Aorta (tissue), 5 donors: ENCODE data around the gene C4orf36. TPM values are rescaled to one million over a fixed set of nuclear protein-coding genes. Genes with fewer than 3 reads are reported as not detected.

Experiments used
- ATAC-seq: fragments of 200-7000 bp; cut with Tn5 transposase; one replicate; pipeline ENCODE4 v1.9.1; 2022; ENCODE audit warnings: moderate library complexity; ENCODE audit not compliant: low FRiP score
- DNase-seq, 2 donors: peaks; one replicate each; pipeline ENCODE4 v3.0.0-alpha.2; 2020
- H3K27ac ChIP-seq, 2 donors: one replicate each; pipeline ENCODE4 v1.5.1; 2013; ENCODE audit warnings: low read length in 2 of 2, mild to moderate bottlenecking in 2 of 2, moderate library complexity in 2 of 2, control low read depth in 1 of 2, inconsistent platforms in 1 of 2, low read depth in 1 of 2
- H3K27me3 ChIP-seq, 2 donors: one replicate each; pipeline ENCODE4 v1.6.1; 2013; ENCODE audit warnings: control low read depth in 1 of 2, low read length in 1 of 2, mild to moderate bottlenecking in 1 of 2, moderate library complexity in 1 of 2; ENCODE audit not compliant: insufficient read depth in 2 of 2, control insufficient read depth in 1 of 2
- H3K36me3 ChIP-seq, 2 donors: one replicate each; pipeline ENCODE4 v1.6.1; 2013; ENCODE audit warnings: control low read depth in 1 of 2, low read length in 1 of 2, mild to moderate bottlenecking in 1 of 2; ENCODE audit not compliant: insufficient read depth in 2 of 2, control insufficient read depth in 1 of 2
- H3K4me1 ChIP-seq, 2 donors: one replicate each; pipeline ENCODE4 v1.6.1; 2013; ENCODE audit warnings: low read length in 2 of 2, control low read depth in 1 of 2, mild to moderate bottlenecking in 1 of 2, moderate library complexity in 1 of 2; ENCODE audit not compliant: insufficient read depth in 2 of 2, control insufficient read depth in 1 of 2
- H3K4me3 ChIP-seq, 2 donors: one replicate each; pipeline ENCODE4 v1.5.1; 2013; ENCODE audit warnings: low read length in 2 of 2, control low read depth in 1 of 2, mild to moderate bottlenecking in 1 of 2
- H3K9me3 ChIP-seq: one replicate; pipeline ENCODE4 v1.6.1; 2013; ENCODE audit warnings: mild to moderate bottlenecking, low read length; ENCODE audit not compliant: control insufficient read depth
- WGBS, 2 donors: extraction: QIAGEN DNeasy Blood & Tissue Kit; methylation state at CpG; one replicate each; pipeline ENCODE4 v1.1.7; 2013; 5-methylcytosine and 5-hydroxymethylcytosine counted together
- intact Hi-C, 2 donors: fragments of 100-400 bp; cut with DNase I; formaldehyde crosslinking; loops; one replicate each; pipeline versions ENCODE4 v1.14.2 to v1.15.0; 2022
- polyA plus RNA-seq, 2 donors: library from polyadenylated mRNA; stranded (reverse); fragments of 200-250 nt; gene quantifications; one replicate each; pipeline ENCODE4 v1.2.3, GENCODE V29; 2013
- total RNA-seq, 2 donors: library from RNA; stranded (reverse); fragmentation: NEBNext Ultra II Directional; extraction: Animal tissue kit (Norgen Biotek cat#: 25700); gene quantifications; one replicate each; pipeline ENCODE4 v1.2.1, GENCODE V29; 2021
- donor health status: healthy with polysubstance abuse.
- donor health status: Bipolar disorder and iron deficiency.
- donor health status: DM: no; HTN: no; CAD: no.
- donor health status: DM: no; HTN: no; CAD: no.
- donor health status: DM: yes; HTN: yes; CAD: no.

The C4orf36 gene
- total and polyA plus RNA-seq, 4 donors = 0.36 to 1.2 TPM; not detected in 2

DNA sequence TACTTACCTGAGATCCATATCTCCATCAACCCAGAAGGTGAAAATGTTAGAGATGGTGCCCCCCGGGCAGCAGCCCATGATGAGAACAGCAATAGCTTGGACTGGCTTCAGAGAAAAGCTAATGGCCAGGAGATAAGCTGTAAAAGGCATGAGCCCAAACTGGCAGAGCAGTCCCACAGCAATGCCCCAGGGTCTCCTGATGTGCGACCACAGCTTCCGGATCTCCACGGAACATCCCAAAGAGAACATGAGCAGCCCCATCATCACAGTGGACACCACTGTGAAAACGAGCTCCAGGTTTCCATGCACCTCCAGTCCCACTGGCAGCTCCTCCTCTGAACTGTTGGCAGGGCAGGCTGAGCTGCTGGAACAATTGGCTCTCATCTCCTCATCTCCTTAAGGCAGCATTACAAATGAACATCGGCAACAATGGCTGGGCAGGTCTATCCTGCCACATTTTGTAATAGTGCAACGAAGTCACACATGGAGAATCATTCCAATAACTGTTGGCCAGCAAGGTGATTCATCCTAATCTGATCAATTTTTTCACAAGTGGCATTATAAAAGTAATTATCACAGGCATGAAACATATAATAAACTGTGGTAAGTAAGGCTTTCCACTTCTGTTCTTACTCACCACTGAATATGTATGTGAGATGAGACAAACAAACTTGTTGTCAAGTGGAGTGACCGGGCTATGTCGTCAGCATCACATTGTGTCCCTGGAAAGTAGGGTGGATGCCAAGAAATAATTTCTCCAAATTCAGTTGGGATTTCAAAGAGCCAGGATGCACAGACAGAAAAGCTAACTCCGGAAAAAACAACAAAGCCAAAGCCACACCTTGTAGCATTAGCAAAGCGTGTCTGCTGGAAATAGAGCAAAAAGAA, 43.2 kb downstream of the C4orf36 start, which contains the start of gene SLC10A6:
SLC10A6 (minus strand) TSS at position 653 of the 888 bp plus-strand sequence; CDS start at position 384, 269 bp downstream.
- intact Hi-C loops = no loop called here
- no peak within 1 kb of the TSS for H3K4me3 ChIP-seq
- no peaks in the 10 kb centered on the region for H3K27me3 ChIP-seq
- H3K4me1 ChIP-seq = no peaks in the 10 kb centered on the region
- WGBS, 2 donors = 44 to 47% methylated on average over 11 of the region's 11 CpGs
- no peak for DNase-seq
- peaks cover 2% of the 10 kb centered on the region for H3K9me3 ChIP-seq
- H3K27ac ChIP-seq = no peak within 1 kb of the TSS
- H3K36me3 ChIP-seq = no peaks in the 10 kb centered on the region
- ATAC-seq = peak; percentile 37

DNA sequence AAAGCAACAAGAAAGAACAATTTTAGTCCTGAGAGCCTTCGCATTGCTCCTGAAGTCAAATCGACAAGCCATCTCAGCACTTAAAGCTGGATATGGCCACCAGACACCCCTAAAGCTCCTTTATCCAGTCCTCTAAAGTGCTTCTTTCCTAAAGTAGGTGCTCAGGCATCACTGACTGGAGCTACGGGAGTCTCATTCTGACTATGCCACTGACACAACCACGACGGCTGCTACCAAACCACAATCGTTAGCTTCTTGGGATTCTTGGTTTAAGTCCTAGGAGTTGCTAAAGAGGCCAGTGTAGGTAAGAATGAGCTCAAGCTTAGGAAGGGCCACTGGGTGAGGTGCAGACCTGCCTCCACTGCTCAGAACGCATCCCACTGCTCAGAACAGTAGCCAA, 44.1 kb downstream of the C4orf36 start:
- H3K27me3 ChIP-seq = no peaks in the 10 kb centered on the region
- intact Hi-C loops = no loop called here
- H3K4me3 ChIP-seq = no peak overlapping the region
- H3K9me3 ChIP-seq = peaks cover 2% of the 10 kb centered on the region
- WGBS, 2 donors = 74 to 80% methylated on average over 7 of the region's 7 CpGs
- H3K36me3 ChIP-seq = no peaks in the 10 kb centered on the region
- no peak overlapping the region for H3K27ac ChIP-seq
- ATAC-seq (no peak), DNase-seq (no peak)
- H3K4me1 ChIP-seq = no peaks in the 10 kb centered on the region

DNA sequence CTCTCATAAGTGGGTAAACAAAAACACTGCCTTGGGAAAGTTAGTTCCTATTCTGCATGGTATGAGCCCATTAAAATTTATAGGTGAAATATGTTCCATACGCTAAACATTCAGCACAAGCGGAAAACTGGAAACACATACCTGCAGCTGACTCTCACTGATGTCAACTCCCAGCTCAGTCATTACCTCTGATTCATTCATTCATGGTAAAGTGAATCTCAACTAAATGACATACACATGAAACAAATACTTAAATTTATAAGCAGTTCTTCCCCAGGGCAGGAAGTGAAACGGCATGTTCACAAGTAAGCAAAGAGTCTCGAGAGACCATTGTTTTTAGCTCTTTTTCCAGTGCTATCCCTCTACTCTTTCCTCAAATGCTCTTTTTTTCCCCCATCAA, 44.7 kb downstream of the C4orf36 start:
- ATAC-seq = no peak
- H3K4me1 ChIP-seq = no peaks in the 10 kb centered on the region
- H3K27me3 ChIP-seq = no peaks in the 10 kb centered on the region
- H3K27ac ChIP-seq = no peak overlapping the region
- no peak for DNase-seq
- H3K4me3 ChIP-seq = no peak overlapping the region
- H3K9me3 ChIP-seq = peaks cover 2% of the 10 kb centered on the region
- no peaks in the 10 kb centered on the region for H3K36me3 ChIP-seq
- intact Hi-C loops = no loop called here
- 89% methylated on average over 4 of the region's 4 CpGs for WGBS, 2 donors

DNA sequence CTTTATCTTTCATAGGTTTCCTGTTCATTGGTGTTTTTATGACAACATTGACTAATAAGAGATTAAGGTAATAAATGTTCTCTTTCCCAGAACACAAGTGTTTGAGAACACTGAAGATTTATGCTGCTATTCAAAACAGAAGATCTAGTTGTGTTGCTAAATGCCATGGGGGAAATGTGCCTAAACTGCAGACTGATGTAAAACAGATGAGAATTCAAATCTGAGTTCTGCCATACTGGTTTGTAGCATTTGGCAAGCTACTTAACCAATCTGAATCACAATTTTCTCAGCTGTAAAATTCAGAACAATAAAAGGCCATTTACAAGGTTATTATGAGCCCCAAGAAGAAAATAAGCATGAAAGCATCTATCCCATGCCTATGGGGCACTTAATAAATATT, 45.3 kb downstream of the C4orf36 start:
- ATAC-seq (no peak), DNase-seq (no peak)
- no peaks in the 10 kb centered on the region for H3K36me3 ChIP-seq
- H3K27ac ChIP-seq = no peak overlapping the region
- peaks cover 2% of the 10 kb centered on the region for H3K9me3 ChIP-seq
- intact Hi-C loops = no loop called here
- H3K4me3 ChIP-seq = no peak overlapping the region
- H3K27me3 ChIP-seq = no peaks in the 10 kb centered on the region
- H3K4me1 ChIP-seq = no peaks in the 10 kb centered on the region

DNA sequence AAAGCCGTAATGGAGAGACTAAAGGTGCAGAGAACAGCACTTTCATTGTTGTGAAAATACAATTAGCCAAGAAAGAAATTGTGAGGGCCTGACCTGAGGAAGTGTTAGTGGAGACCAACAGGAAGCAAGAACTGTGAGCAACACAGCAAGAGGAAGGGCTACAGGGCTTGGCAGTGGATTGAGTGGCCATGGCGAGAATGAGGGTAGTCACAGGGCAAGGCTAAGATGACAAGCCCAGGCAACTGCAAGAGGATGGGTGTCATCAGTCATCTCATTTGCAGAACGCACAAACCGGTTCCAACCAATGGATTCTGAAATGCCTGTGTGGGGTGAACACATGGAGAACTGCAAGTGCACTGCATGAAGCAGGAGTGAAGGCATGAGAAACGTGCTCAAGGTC, 46.6 kb downstream of the C4orf36 start:
- H3K27me3 ChIP-seq = no peaks in the 10 kb centered on the region
- intact Hi-C loops = no loop called here
- peaks cover 2% of the 10 kb centered on the region for H3K9me3 ChIP-seq
- ATAC-seq (peak; percentile 27), DNase-seq (no peak)
- no peaks in the 10 kb centered on the region for H3K4me1 ChIP-seq
- H3K27ac ChIP-seq = no peak overlapping the region
- H3K4me3 ChIP-seq = no peak overlapping the region
- 90 to 94% methylated on average over 5 of the region's 5 CpGs for WGBS, 2 donors
- H3K36me3 ChIP-seq = no peaks in the 10 kb centered on the region

DNA sequence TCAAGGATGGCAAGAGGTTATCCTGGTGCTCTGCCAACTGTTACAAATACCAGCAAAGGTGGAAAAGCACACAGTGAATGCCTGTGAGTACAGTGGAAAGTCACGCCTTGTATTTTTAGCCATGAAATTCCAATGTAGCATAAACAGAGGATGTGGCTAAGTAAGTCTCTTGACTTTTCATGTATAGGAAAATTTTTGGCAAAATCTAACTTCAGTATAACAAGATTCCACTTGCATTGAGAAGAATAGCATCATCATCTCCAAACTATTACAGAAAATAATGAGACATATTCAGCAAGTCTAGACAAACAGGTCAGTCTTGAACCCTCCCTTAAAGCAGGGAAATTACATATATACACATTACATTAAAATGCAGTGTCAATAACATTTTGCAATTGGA, 50.9 kb downstream of the C4orf36 start:
- 86 to 91% methylated on average over 1 of the region's 1 CpG for WGBS, 2 donors
- H3K27ac ChIP-seq = no peak overlapping the region
- no peaks in the 10 kb centered on the region for H3K4me1 ChIP-seq
- no peaks in the 10 kb centered on the region for H3K36me3 ChIP-seq
- ATAC-seq (no peak), DNase-seq (no peak)
- H3K9me3 ChIP-seq = peaks cover 2% of the 10 kb centered on the region
- intact Hi-C loops = no loop called here
- H3K27me3 ChIP-seq = no peaks in the 10 kb centered on the region
- H3K4me3 ChIP-seq = no peak overlapping the region

DNA sequence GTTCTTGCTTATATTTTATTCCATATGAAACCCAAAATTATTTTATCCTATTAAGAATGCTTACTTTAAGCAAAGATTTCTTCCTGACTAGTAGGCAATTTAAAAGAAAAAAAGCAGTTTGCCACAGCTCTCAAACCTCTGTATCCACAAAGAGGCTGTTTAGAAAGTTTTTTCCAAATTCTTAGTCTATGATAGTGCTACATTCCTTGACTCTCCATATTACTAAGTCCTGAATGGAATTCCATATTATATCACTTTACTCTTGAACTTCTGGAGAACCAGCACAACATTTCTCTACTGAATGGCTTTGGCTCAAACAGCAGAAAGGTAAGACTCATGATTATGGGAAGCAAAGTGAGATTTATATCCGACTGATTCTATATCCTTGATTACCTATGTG, 51.4 kb downstream of the C4orf36 start:
- intact Hi-C loops = no loop called here
- Histone ChIP-seq H3K27me3 (no peaks in the 10 kb centered on the region), H3K36me3 (no peaks in the 10 kb centered on the region), H3K4me1 (no peaks in the 10 kb centered on the region), H3K4me3 (no peak overlapping the region), H3K9me3 (peaks cover 2% of the 10 kb centered on the region), H3K27ac (no peak overlapping the region)
- DNase-seq (no peak), ATAC-seq (no peak)
- 93 to 95% methylated on average over 1 of the region's 1 CpG for WGBS, 2 donors

DNA sequence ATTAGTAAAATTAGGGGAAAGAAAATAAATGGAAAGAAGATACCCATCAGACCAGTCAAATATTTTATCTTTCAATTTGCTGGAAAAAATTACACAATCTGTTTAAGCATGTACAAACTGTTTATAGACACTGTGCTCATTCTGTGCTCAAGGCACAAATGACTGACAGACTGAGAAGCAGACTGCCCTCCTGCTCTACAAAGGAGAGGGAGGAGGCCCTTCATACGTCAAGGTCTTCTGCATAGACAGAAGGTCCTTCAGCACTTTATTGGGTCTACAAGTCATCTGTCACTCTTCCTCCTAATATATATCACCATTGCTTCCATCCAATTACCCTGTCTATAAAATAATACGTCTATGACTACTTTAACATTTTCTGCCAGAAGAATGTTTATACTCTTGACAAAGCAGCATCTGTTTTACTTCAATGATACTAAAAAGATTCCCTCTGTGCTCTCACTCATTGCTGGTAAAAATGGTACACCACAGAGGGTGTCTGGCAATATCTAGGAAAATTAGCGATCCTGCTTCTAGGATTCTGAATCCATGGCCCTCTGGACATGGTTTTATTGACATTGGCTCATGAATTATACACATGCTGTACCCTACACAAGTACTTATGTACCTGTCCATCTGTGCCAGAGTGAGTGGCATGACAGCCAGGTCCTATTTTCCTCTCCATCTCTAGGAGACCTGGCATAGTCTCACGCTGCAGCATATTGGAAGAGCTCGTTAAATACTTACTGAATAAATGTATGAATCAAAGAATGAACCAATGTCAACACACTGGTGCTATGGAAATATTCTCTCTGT, 54.3 kb downstream of the C4orf36 start:
- no peaks in the 10 kb centered on the region for H3K4me1 ChIP-seq
- ATAC-seq (no peak), DNase-seq (no peak)
- H3K27ac ChIP-seq = no peak overlapping the region
- WGBS, 2 donors = 69 to 77% methylated on average over 5 of the region's 5 CpGs
- no peaks in the 10 kb centered on the region for H3K27me3 ChIP-seq
- H3K4me3 ChIP-seq = no peak overlapping the region
- H3K36me3 ChIP-seq = no peaks in the 10 kb centered on the region
- H3K9me3 ChIP-seq = no peaks in the 10 kb centered on the region
- intact Hi-C loops = no loop called here
